Measurements from ENCODE around the gene LOXHD1.

Gene LOXHD1

DNA sequence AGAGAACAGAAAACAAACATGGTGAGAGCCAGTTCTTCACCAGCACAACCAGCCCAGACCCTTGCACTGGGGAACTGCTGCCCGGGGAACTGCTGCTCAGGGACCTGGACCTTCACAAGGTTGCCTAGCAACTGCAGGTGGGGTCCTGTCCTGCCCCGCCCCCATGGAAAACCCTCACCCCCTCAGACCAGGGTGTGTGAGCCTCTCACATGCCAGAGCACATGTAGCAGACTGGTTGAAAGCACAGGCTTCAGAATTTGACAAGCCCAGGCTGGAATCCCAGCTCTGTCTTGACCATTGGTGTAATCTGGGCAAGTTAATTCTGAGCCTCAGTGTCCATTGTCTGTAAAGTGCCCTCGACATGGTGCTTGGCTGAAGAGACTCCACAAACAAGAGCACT, 118.6 kb downstream of the LOXHD1 start:
- DNase-seq: no peak

DNA sequence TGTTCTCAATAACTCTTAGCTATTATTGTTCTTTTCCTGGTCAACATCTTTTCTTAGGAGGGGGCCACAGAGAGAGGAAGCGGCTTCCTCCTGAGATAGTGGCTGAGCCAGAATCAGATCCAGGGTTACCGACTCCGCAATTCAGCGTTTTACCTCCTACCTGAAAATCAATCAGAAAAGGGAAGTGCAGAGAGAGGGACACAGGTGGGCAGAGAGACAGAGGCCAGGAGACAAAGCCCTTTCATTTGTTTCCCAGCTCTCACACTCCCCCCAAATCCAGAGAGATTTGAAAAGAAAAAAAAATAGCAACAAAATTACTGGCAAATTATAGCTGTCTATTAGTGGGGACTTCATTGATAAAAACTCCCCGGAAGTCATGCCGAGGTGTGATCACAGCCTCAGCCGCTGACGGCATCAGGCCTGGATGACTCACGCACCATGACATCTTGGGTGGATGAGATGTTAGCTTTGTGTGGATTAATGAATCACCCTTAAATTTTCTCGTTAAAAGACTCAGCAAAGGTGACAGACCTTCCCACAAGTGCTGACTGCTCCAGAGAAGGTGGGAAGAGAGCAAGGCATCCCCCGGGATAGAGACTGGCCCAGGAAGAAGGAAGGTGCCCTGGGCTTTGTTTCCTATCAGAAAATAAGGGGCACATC, 120.7 kb downstream of the LOXHD1 start:
- DNase-seq: no peak

DNA sequence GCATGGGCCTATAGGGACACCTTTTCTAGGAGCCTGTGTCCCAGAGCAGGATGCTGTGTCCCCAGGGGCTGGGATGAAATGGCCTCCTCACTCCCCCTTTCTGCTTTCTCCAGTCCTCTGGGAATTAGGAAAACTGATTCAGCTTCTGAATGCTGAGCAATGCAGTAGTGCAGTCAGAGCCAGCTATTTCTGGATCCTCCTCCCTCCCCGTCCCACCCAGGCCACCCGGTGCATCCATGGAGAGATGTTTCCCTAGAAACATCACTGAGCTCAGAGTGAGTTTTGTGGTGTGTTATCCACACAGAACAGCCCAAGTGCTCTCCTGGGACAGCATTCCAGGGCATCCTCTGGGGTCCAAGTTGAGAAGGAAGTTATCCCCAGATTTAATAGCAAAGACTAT, 125.5 kb downstream of the LOXHD1 start:
- DNase-seq: no peak

DNA sequence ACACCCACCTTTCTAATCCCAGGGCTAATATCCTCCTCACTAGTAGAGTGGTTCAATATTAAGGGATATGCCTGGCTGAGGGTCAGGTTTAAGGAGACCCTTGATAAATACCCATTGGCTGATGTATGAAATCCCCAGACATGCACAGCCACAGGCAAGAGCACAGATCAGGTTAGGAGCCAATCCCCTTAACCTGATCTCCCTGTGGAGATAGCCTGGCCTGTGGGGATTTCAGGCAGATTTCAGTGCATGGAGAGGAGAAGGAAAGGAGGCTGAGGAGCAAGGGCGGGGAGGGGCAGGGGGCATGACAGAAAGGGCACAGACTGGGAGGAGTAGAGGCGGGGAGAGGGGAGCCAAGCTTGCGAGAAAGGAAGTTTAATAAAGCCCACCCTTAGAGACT, 129.0 kb downstream of the LOXHD1 start:
- DNase-seq: no peak

DNA sequence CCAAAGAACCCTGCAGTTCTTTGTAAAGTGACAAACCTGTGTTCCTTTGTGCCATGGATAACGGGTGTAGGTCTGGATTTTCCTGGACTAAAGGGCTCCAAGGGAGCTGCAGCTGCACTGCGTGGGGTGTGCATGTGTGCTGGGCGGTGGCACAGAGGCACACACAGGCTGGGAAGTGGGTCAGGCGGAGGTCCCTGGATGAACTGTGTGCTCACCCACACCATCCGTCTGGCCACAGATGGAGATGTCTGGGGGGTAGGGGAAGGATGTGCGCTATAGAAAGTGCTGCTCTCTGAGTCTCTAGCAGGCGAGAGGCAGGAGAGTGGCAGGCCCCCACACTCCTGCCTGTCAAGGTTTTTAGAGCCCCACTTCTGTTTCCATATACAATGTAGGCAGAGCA, 137.2 kb downstream of the LOXHD1 start:
- no peak for DNase-seq

DNA sequence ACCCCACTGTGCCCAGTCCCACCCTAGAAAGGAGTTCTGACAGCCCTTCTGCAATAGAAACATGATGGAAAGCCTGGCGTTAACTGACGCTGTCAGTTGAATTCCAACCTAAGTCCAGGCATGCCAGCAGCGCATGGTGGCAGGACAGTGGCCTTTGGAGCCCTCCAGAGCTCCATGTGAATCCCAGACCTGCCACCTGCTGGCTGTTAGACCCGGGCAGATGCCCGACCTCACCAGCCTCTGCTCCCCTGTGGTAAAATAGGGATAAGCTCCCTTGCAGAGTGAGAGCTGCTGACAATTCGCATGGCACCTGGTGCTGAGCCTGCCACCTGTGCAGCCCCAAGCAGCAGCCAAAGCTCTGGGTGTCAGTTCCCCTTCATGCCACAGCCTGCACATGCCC, 138.6 kb downstream of the LOXHD1 start:
- no peak for DNase-seq

DNA sequence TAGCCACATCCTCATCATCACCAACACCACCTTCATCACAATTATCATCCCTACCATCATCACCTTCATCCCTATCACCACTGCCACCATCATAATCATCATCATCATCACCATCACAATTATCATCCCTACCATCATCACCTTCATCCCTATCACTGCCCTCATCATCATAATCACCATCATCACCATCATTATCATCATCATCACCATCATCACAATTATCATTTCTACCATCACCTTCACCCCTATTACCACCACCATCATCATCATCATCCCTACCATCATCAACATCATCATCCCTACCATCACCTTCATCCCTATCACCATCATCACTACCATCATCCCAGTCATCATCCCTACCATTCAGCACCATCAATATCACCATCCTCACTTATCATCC, 140.5 kb downstream of the LOXHD1 start:
- no peak for DNase-seq

DNA sequence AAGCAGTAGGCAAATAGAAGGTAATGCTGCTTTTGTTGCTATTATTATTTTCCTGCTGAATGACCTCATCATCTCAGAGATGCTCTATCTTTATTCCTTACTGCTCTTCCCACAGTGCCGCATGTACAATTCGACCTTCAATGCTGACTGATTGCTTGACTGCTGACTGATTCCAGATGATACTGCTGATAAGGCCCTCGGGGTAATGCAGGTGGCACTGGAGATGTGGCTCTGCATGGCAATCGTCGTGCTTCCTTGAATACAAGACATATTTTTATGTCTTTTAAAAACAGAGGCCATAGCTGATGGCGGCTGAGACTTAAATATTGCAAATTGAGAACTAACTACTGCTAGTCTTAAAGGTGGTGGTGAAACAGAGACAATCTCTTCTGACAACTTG, 146.6 kb downstream of the LOXHD1 start:
- DNase-seq: no peak

DNA sequence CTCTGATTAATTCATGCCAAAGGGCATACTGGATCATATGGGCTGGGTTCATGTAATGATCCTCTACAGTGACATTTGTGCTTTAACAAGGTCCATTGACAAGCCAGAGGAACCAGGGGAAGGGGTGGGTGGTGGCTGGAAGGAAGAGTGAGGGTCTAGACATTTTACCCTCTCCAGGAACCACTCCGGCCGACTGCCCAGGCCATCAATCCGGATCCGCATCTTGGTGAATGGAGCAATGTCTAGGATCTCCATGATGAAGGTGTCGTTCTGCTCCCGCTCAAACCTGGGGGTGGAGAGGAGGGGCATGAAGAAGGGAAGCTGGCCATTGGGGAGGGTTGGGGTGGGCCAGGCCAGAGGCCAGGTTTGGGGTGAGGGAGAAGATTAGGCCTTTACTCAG, 147.5 kb downstream of the LOXHD1 start:
- DNase-seq: no peak

DNA sequence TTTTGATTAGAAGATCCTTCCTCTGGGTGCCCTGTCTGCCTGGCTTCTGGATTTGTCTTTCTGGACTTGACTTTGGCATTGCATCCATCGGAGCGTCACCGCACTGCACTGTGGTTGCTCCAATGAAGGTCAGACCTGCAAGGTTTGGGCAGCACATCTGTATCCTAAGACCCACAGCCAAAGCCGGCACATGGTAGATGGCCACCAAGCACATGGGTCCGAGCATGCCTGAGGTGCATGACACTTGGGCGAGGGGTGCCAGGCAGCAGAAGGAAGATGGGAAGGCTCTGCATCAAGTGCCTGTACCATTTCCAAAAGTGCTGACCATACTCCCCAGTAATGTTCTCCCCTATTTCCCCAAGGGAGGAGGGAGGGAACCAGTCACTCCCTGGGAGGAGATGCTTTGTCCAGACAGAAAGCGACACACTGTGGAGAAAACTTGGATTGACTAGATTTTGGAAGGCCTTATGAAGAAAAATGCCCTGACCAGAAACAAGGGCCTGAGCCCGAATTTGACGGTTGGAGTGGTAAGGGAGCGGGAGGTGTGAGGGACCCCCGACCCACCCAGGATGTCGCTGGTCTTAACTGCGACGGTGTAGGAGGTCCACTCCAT, 149.9 kb downstream of the LOXHD1 start:
- no peak for DNase-seq

DNA sequence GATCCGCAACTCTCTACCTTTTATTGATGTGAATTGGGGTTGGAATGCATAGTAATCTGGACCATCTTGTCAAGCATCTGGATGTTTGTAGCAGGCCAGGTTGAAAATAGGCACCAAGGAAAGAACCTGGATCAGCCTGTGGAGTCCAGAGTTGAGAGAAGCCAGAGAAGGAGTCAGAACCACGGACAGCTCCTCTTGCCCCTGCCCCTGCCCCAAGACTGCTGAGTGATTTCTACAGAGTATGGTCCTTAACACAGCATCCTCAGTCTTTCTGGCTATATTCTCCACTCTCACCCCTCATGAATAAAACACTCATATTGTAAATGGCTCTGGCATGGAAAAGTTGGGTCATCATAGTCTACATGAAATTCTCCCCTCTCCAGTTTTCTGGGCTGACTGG, 154.6 kb downstream of the LOXHD1 start:
- no peak for DNase-seq

DNA sequence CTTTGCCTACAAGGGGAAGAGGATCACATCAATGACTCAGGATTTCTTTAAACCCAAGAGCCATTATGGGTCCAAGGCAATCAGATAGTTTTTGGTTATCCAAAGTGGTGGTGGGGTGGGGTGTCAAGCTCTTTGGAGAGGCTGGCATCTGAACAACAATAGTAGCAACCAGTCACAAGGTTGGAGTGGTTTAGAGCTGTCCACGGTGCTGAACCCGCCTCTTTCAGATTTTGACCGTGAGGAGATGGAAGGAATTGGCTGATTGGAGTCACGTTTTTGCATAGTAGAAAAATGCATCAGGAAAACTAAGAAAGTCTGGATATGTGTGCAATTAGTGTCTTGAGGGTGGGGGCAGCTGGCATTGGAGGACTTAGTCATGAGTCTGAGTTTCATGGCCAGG, 159.9 kb downstream of the LOXHD1 start:
- DNase-seq: no peak

DNA sequence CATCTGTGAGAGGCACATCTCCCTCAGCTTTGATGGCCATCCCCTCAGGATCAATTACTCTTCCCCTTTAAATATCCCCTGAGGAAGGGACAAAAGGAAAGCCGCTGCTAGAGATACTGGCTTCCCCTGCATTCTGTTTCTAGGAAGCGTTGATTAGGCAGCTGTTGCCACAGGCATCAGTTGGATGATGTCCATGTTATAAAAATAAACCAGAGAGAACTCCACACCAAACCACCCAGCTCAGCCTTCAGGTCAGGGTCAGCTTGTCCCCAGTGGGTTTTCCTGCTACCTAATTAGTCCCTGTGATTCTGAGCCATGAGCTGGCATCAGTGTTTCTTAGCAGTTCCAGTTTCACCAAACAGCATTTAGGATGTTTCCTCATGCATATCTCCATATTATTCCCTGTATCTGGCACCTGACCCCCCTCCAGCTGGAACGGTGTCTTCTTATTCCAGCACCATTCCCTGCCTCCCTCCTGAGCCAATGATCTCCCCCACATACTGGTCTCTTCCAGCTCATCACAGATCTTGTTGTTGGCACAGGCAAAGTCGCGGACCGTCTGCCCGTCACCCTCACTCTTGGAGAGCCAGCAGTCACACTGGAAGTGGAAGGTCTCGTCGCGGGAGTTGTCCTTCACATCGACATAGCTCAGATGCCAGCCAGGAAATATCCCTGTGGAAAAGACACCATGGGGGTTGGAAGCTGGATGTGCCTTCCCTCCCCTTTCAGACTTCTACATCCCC, 168.4 kb downstream of the LOXHD1 start:
- DNase-seq: no peak

DNA sequence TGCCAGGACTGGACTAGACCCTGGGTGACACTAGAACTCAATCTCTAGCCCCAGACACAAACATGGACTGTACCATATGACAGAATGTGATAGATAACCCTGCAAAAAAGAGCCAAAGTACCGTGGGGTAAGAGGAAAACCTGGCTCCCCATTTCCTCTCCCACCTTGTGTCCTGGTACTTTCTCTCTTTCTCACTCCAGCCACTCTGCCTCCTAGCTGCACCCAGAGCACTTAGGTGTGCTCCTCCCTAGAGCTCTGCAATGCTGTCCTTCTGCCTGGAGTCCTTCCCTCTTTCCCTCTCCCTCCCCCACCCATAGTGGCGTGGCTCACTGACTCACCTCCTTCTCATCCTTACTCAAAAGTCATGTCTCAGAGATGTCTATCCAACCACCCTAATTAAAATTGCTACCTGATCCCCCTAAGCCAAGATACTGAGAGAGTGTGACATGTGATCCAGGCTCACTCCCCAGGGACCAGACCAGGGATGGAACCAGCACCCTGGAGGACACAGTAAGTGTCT, 171.3 kb downstream of the LOXHD1 start:
- no peak for DNase-seq

DNA sequence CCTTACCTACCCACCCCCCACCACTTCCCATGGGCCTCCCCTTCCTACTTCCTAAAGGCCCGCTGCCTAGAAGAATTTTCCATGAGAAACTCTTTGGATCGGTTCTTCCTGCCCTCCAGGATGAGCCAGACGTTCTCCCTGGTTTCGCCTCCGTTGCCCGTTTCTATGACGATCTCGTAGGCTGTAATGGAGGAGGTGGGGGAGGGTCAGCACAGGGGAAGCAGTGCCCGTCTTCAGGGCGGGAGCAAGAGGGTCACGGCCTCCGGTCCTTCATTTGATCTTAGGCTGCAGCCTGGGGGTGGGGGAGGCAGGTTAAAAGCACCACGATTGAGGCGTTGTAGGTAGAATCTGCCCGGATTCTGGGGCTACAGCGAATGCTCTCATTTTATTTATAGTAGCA, 172.0 kb downstream of the LOXHD1 start:
- no peak for DNase-seq

DNA sequence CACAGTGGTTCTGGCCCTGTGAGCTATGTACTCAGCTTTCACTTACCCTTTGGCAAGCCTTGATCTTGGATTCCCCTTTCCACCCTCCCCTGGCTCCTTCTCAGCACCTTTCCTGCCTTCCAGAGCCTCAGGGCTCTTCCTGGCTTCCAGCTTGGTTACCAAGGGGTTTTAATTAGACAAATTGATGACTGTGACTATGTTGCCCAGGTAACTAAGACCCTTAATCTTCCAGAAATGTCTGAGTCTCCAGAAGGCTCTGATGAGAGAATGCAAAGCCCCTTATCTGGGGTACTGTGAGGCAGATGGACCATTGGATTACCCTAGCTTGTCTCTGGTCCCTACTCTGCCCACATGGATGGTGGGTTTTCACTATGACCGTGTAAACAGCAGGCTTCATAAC, 174.2 kb downstream of the LOXHD1 start:
- no peak for DNase-seq

DNA sequence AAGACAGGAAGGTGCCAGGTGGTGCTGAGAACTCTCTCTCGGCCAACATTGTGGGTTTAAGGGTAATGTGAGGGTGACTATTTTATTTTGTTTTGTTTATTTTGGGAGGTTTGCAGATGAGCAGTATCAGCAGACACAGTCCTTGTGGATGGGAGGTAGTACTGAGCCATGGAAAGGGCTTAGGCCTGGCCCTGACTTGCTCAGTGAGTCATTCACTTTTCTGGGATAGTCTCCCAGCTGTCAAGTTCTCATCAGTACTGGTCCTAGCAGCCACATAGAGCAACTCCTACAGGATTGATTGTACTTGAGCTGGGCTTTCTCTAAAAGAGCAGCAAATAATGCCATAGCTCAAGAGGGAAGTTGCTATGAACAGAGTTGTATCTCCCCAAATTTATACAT, 175.2 kb downstream of the LOXHD1 start:
- DNase-seq: no peak

DNA sequence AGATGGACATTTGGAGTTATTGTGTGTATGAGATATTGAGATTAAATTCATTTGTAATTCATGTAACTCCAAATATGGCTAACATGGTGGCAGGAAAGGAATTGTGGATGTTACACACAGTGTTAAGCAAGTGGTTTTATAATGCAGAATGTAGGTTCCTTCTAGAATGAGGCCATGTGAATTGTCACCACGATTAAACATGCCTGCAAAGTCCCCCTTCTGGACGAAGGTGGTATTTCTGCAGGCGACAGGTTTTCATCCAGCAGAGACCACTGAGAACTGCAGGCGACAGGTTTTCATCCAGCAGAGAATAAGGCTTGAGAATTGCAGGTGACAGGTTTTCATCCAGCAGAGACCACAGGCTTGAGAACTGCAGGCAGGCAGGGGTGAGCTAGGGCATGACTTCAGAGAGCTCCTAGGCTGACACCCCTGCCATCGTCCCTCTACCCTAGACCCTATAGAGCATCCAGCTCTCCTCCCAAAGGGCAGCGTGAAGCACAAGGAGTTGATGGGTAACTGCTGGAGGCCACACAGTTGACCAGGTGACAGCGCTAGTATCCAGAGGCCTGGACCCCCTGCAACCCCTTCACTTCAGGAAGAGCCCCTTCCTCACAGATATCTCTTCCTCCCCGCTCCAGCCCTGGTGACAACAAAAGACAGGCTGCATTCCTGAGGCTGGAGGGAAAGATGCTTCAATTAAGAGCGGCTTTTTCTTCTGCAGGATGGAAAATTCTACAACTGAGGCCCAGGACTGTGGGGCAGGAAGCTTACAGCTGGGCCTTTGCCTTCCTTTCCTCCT, 175.8 kb downstream of the LOXHD1 start:
- DNase-seq: peak; percentile 48

DNA sequence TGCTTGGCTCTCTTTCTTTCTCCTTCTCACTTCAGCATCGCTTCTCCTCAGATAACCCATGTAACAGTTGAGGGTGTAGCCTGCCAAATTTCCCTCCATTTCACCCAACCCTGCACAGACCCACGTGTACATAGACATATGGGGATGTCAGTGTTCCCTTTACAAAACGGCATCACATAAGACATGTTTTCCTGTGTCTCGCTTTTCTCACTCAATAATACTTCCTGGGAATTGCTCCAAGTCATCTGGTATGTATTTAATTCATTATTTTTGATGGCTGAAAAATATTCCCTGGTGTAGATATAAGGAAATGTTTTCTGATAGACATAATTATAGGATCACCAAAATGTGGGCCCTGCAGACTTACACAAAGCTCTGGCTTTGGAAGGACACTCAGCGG, 176.8 kb downstream of the LOXHD1 start:
- DNase-seq: no peak

DNA sequence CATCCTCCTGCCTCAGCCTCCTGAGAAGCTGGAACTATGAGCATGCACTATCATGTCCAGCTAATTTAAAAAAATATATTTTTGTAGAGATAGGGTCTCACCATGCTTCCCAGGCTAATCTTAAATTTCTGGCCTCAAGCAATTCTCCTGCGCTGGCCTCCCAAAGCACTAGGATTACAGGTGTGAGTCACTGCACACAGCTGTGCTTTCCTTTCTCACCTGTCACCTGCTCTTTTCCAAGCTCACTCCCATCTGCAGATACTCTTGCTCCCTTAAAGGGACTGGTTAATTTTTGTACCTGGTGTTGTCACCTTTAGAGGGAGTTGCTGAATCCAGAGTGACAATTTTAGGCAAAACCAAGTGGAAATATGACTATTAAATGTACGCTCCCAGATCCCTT, 178.2 kb downstream of the LOXHD1 start:
- DNase-seq: no peak

DNA sequence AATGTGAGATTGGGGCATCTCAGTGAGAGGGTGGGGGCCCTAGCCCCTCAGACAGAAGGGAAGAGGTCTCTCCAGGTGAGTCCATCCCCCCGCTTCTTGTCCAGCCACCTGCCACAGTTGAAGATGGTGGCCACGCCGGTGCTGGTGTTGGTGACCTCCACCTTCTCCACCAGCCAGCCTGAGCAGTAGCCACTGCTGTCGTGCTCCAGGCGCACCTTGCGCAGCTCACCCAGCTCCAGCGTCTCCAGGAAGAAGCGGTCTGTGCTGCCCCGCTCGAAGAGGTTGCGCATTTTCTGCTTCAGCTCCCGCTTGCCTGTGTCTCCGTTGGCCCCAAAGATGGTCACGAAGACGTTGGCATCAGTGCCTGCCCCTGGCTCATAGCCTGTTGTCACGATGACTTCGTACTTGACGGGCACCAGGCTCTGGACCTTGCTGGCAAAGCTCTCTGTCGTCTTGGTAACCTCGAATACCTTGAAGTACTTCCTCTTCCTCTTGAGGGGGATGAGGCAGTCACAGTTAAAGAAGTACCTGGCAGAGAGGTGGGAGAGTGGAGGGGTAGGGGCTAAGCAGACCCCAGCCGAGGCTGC, 179.5 kb downstream of the LOXHD1 start:
- no peak for DNase-seq

DNA sequence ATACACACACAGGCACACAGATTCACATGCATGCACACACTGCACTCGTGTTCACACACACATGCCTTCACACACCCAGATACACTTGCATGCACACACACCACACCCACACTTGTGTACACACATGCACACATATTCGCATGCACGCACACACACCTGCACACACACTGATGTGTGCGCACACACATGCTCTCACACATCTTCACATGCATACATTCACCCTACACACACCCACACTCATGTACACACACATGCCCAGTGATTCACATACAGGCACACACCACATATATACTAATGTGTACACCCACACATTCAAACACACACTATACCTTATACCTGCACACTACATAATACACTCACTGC, 181.6 kb downstream of the LOXHD1 start:
- DNase-seq: no peak
